ENCODE results near the gene ZMYND15. TPM values are rescaled to one million over a fixed set of nuclear protein-coding genes. Genes with fewer than 3 reads are reported as not detected.

Gene ZMYND15
- polyA plus RNA-seq, 1 donor from 2014 or later, result not detected

DNA sequence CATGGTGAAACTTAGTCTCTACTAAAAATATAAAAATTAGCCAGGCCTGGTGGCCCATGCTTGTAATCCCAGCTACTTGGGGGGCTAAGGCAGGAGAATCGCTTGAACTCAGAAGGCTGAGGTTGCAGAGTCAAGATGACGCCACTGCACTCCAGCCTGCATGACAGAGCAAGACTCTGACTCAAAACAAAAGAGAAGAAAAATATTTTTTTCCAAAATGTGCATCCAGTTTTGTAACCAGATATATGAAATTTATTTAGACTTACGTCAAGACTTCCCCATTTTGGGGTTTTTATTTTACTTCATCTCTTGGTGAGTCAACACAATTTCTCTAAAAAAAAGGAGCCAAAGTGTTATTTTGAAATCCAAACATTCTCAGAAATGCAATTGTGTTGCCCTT, 26.6 kb downstream of the ZMYND15 start:
- Histone ChIP-seq H3K4me2 (ENCODE audit: low read length) (no peak overlapping the region), H3K36me3 (ENCODE audit: insufficient read depth, low read length) (no peaks in the 10 kb centered on the region), H2AFZ (ENCODE audit: low read depth, low read length) (no peak overlapping the region), H4K20me1 (ENCODE audit: insufficient read depth) (no peaks in the 10 kb centered on the region), H3K4me3 (ENCODE audit: low read length) (no peak overlapping the region), H3K9me2 (ENCODE audit: insufficient read depth, low read length) (no peaks in the 10 kb centered on the region), H3K27ac (ENCODE audit: low read length) (no peak overlapping the region), H3K27me3 (ENCODE audit: insufficient read depth, low read depth, low read length) (no peaks in the 10 kb centered on the region), H3F3A (ENCODE audit: insufficient read depth, low read length, poor library complexity, severe bottlenecking) (no peaks in the 10 kb centered on the region), H3K9me3 (ENCODE audit: low read length) (no peaks in the 10 kb centered on the region), H3K79me2 (replicated peaks; ENCODE audit: insufficient read depth, low read length) (no peaks in the 10 kb centered on the region), H3K9ac (ENCODE audit: low read length) (no peak overlapping the region)
- TF ChIP-seq SMC3 (conservative IDR thresholded peaks at IDR 0.05; ENCODE audit: poor library complexity) (no peak), CTCF (IDR thresholded peaks at IDR 0.05; ENCODE audit: poor library complexity, severe bottlenecking) (no peak)

DNA sequence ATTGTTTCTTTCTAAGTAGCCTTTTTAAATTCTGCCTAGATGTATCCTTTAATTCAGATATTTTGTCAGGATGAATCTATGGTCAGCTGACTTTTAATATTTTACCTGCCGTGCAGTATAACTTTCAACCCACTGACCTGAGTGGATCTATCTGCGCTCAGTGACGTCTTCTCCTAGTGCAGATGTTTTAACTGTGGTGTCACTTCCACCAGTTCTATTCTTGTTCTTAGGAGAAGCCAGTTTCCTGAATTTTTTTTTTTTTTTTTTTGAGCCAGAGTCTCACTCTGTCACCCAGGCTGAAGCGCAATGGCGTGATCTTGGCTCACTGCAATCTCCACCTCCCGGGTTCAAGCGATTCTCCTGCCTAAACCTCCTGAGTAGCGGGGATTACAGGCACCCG, 27.1 kb downstream of the ZMYND15 start:
- no peak overlapping the region for H3K4me3 ChIP-seq (ENCODE audit: low read length)
- no peak for TF ChIP-seq MXI1 (conservative IDR thresholded peaks at IDR 0.05; ENCODE audit: poor library complexity, severe bottlenecking)
- no peak for TF ChIP-seq CTCF (IDR thresholded peaks at IDR 0.05; ENCODE audit: poor library complexity, severe bottlenecking)
- no peak for TF ChIP-seq EZH2 (IDR thresholded peaks at IDR 0.05; ENCODE audit: borderline replicate concordance, insufficient read depth, low read length, poor library complexity, severe bottlenecking)
- TF ChIP-seq TAF1 (IDR thresholded peaks at IDR 0.05; ENCODE audit: low read depth), result no peak
- no peak for TF ChIP-seq RAD21 (conservative IDR thresholded peaks at IDR 0.05)
- no peak for TF ChIP-seq EP300 (conservative IDR thresholded peaks at IDR 0.05; ENCODE audit: poor library complexity, severe bottlenecking)
- no peaks in the 10 kb centered on the region for H3K9me2 ChIP-seq (ENCODE audit: insufficient read depth, low read length)
- no peak overlapping the region for H2AFZ ChIP-seq (ENCODE audit: low read depth, low read length)
- no peak overlapping the region for H3K4me2 ChIP-seq (ENCODE audit: low read length)
- no peak overlapping the region for H3K9ac ChIP-seq (ENCODE audit: low read length)
- H4K20me1 ChIP-seq (ENCODE audit: insufficient read depth), result no peaks in the 10 kb centered on the region
- no peaks in the 10 kb centered on the region for H3K9me3 ChIP-seq (ENCODE audit: low read length)
- no peaks in the 10 kb centered on the region for H3K27me3 ChIP-seq (ENCODE audit: insufficient read depth, low read depth, low read length)
- no peaks in the 10 kb centered on the region for H3F3A ChIP-seq (ENCODE audit: insufficient read depth, low read length, poor library complexity, severe bottlenecking)
- no peaks in the 10 kb centered on the region for H3K79me2 ChIP-seq (replicated peaks; ENCODE audit: insufficient read depth, low read length)
- no peaks in the 10 kb centered on the region for H3K36me3 ChIP-seq (ENCODE audit: insufficient read depth, low read length)
- H3K27ac ChIP-seq (ENCODE audit: low read length), result no peak overlapping the region

DNA sequence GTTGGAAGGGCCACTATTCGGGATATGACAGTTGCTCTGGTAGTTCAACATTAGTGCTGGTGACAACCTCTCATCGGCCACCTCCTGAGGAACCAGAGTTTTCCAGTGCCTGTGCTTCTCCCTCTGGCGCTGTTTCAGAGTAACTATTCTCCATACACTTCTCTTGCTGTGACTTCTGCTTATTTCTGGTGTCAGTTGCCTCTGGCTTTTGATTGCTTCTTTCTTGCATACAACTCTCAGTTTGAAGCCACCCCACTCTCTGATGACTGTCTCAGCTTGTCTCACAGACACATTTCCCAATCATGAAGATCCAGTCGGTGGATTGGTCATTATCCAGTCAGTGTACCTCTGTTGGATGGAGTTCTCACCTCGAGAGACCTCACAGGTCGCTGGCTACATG, 28.7 kb downstream of the ZMYND15 start:
- H3F3A ChIP-seq (ENCODE audit: insufficient read depth, low read length, poor library complexity, severe bottlenecking), result no peaks in the 10 kb centered on the region
- H3K4me2 ChIP-seq (ENCODE audit: low read length), result no peak overlapping the region
- H3K9me3 ChIP-seq (ENCODE audit: low read length), result no peaks in the 10 kb centered on the region
- H3K79me2 ChIP-seq (replicated peaks; ENCODE audit: insufficient read depth, low read length), result no peaks in the 10 kb centered on the region
- H3K27me3 ChIP-seq (ENCODE audit: insufficient read depth, low read depth, low read length), result no peaks in the 10 kb centered on the region
- TF ChIP-seq SMC3 (conservative IDR thresholded peaks at IDR 0.05; ENCODE audit: poor library complexity), result no peak
- no peak for TF ChIP-seq RAD21 (conservative IDR thresholded peaks at IDR 0.05)
- no peak for TF ChIP-seq TAF1 (IDR thresholded peaks at IDR 0.05; ENCODE audit: low read depth)
- no peak for TF ChIP-seq CTCF (IDR thresholded peaks at IDR 0.05; ENCODE audit: poor library complexity, severe bottlenecking)
- TF ChIP-seq, protein P1, sequence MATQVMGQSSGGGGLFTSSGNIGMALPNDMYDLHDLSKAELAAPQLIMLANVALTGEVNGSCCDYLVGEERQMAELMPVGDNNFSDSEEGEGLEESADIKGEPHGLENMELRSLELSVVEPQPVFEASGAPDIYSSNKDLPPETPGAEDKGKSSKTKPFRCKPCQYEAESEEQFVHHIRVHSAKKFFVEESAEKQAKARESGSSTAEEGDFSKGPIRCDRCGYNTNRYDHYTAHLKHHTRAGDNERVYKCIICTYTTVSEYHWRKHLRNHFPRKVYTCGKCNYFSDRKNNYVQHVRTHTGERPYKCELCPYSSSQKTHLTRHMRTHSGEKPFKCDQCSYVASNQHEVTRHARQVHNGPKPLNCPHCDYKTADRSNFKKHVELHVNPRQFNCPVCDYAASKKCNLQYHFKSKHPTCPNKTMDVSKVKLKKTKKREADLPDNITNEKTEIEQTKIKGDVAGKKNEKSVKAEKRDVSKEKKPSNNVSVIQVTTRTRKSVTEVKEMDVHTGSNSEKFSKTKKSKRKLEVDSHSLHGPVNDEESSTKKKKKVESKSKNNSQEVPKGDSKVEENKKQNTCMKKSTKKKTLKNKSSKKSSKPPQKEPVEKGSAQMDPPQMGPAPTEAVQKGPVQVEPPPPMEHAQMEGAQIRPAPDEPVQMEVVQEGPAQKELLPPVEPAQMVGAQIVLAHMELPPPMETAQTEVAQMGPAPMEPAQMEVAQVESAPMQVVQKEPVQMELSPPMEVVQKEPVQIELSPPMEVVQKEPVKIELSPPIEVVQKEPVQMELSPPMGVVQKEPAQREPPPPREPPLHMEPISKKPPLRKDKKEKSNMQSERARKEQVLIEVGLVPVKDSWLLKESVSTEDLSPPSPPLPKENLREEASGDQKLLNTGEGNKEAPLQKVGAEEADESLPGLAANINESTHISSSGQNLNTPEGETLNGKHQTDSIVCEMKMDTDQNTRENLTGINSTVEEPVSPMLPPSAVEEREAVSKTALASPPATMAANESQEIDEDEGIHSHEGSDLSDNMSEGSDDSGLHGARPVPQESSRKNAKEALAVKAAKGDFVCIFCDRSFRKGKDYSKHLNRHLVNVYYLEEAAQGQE (IDR thresholded peaks at IDR 0.05; ENCODE audit: borderline replicate concordance), result no peak
- no peak for TF ChIP-seq POLR2AphosphoS5 (IDR thresholded peaks at IDR 0.05)
- no peak for TF ChIP-seq EZH2 (IDR thresholded peaks at IDR 0.05; ENCODE audit: borderline replicate concordance, insufficient read depth, low read length, poor library complexity, severe bottlenecking)
- TF ChIP-seq EP300 (conservative IDR thresholded peaks at IDR 0.05; ENCODE audit: poor library complexity, severe bottlenecking), result no peak
- no peak for TF ChIP-seq MXI1 (conservative IDR thresholded peaks at IDR 0.05; ENCODE audit: poor library complexity, severe bottlenecking)
- H3K9ac ChIP-seq (ENCODE audit: low read length), result no peak overlapping the region
- H3K9me2 ChIP-seq (ENCODE audit: insufficient read depth, low read length), result no peaks in the 10 kb centered on the region
- no peak overlapping the region for H2AFZ ChIP-seq (ENCODE audit: low read depth, low read length)
- H3K27ac ChIP-seq (ENCODE audit: low read length), result no peak overlapping the region
- H4K20me1 ChIP-seq (ENCODE audit: insufficient read depth), result no peaks in the 10 kb centered on the region
- no peaks in the 10 kb centered on the region for H3K36me3 ChIP-seq (ENCODE audit: insufficient read depth, low read length)
- no peak overlapping the region for H3K4me3 ChIP-seq (ENCODE audit: low read length)
